OCI-LY3 (cell line): Measurements from ENCODE around the gene LCE3C.

Experiments
- EZH2phosphoT487 ChIP-seq: fragments of 200-600 bp; shearing (Covaris generic); IDR thresholded peaks from 2 replicates; pipeline ENCODE4 v1.6.1; 2018; ENCODE audit warnings: antibody characterized with exemption, mixed run types, low read depth
- TF ChIP-seq, protein P1 (sequence below): fragments of 200-600, 300-600 bp; sonication (generic); IDR thresholded peaks from 2 replicates; pipeline ENCODE4 v1.5.1; 2014; ENCODE audit warnings: antibody characterized with exemption, low read length, low read depth

DNA sequence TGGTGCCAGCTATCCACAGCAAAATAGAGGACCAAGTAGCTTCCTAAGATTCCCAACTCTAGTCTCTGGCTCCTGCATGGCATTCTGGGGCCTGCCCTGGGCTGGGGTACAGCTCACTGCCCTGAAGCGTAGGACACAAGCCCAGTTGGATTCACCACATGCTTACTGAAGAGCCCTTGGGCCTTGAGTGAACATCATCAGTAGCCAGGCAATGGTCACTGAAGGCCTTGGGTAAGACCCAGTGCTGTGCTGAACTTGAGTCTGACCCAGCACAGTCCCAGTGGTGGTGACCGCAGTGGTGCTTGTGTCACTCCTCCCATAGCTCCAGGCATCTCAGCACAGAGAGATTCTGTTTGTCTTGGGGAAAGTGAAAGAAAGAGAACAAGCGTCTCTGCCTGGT is 30.6 kb downstream of the LCE3C start:
- TF ChIP-seq, protein P1, sequence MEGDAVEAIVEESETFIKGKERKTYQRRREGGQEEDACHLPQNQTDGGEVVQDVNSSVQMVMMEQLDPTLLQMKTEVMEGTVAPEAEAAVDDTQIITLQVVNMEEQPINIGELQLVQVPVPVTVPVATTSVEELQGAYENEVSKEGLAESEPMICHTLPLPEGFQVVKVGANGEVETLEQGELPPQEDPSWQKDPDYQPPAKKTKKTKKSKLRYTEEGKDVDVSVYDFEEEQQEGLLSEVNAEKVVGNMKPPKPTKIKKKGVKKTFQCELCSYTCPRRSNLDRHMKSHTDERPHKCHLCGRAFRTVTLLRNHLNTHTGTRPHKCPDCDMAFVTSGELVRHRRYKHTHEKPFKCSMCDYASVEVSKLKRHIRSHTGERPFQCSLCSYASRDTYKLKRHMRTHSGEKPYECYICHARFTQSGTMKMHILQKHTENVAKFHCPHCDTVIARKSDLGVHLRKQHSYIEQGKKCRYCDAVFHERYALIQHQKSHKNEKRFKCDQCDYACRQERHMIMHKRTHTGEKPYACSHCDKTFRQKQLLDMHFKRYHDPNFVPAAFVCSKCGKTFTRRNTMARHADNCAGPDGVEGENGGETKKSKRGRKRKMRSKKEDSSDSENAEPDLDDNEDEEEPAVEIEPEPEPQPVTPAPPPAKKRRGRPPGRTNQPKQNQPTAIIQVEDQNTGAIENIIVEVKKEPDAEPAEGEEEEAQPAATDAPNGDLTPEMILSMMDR, result no peak
- TF ChIP-seq EZH2phosphoT487, result no peak
